GF-D8 (cell line): ENCODE results near the gene ENPP3.

ENCODE experiments used
- DNase-seq: peaks from one replicate; lab custom pipeline; 2025; lab: John Stamatoyannopoulos, UW

ENPP3 gene

GRCh38 chr6:131642987-131643611, 6.0 kb downstream of the ENPP3 start:
- no peak for DNase-seq

GRCh38 chr6:131643855-131644460, 6.9 kb downstream of the ENPP3 start:
- DNase-seq: no peak

- no peak for DNase-seq
Measured at GRCh38 chr6:131644921-131645320, 7.8 kb downstream of the ENPP3 start.

- no peak for DNase-seq
Measured at GRCh38 chr6:131645846-131646245, 8.7 kb downstream of the ENPP3 start.

GRCh38 chr6:131646249-131646670, 9.2 kb downstream of the ENPP3 start:
- DNase-seq: no peak

- DNase-seq: no peak
Measured at GRCh38 chr6:131651782-131652181, 14.7 kb downstream of the ENPP3 start.

- DNase-seq: no peak
Measured at GRCh38 chr6:131652472-131652871, 15.4 kb downstream of the ENPP3 start.

- no peak for DNase-seq
Measured at GRCh38 chr6:131654326-131654725, 17.2 kb downstream of the ENPP3 start.

GRCh38 chr6:131655387-131655786, 18.3 kb downstream of the ENPP3 start:
- DNase-seq: no peak

GRCh38 chr6:131655951-131656350, 18.8 kb downstream of the ENPP3 start:
- DNase-seq: no peak

GRCh38 chr6:131656667-131657066, 19.6 kb downstream of the ENPP3 start:
- DNase-seq: no peak

GRCh38 chr6:131657222-131657621, 20.1 kb downstream of the ENPP3 start:
- DNase-seq: no peak

- DNase-seq: no peak
Measured at GRCh38 chr6:131657630-131658111, 20.6 kb downstream of the ENPP3 start.

GRCh38 chr6:131658287-131658686, 21.2 kb downstream of the ENPP3 start:
- DNase-seq: no peak

GRCh38 chr6:131660195-131660594, 23.1 kb downstream of the ENPP3 start:
- DNase-seq: no peak

GRCh38 chr6:131663578-131664165, 26.6 kb downstream of the ENPP3 start:
- DNase-seq: no peak

- no peak for DNase-seq
Measured at GRCh38 chr6:131669891-131670290, 32.8 kb downstream of the ENPP3 start.

GRCh38 chr6:131673184-131673583, 36.1 kb downstream of the ENPP3 start:
- DNase-seq: no peak

- DNase-seq: no peak
Measured at GRCh38 chr6:131678442-131678841, 41.3 kb downstream of the ENPP3 start.

- DNase-seq: no peak
Measured at GRCh38 chr6:131680868-131681267, 43.8 kb downstream of the ENPP3 start.

GRCh38 chr6:131681585-131681984, 44.5 kb downstream of the ENPP3 start:
- no peak for DNase-seq

- no peak for DNase-seq
Measured at GRCh38 chr6:131682442-131682841, 45.3 kb downstream of the ENPP3 start.

- no peak for DNase-seq
Measured at GRCh38 chr6:131683479-131683878, 46.4 kb downstream of the ENPP3 start.
